ENCODE measurements around the gene RETREG3. TPM values are rescaled to one million over a fixed set of nuclear protein-coding genes. Genes with fewer than 3 reads are reported as not detected.

The RETREG3 gene
- total and polyA plus RNA-seq, 2 of the 13 experiments (the other 11 are each of a cell fraction or from before 2014, with no cell fraction given) = 47.0 to 55.8 TPM

GRCh38 chr17:42609814-42610801, 934 bp upstream of the RETREG3 start (continued):
- TF ChIP-seq ASH2L (IDR thresholded peaks at IDR 0.05; ENCODE audit: insufficient read length, low read depth, low read length) = peak; percentile 51
- 0 out of 2 replicates have a peak, but pooled peaks have one; percentile 0 for TF ChIP-seq ZBTB33 (CRISPR knock-in tag; IDR thresholded peaks at IDR 0.05)

DNA sequence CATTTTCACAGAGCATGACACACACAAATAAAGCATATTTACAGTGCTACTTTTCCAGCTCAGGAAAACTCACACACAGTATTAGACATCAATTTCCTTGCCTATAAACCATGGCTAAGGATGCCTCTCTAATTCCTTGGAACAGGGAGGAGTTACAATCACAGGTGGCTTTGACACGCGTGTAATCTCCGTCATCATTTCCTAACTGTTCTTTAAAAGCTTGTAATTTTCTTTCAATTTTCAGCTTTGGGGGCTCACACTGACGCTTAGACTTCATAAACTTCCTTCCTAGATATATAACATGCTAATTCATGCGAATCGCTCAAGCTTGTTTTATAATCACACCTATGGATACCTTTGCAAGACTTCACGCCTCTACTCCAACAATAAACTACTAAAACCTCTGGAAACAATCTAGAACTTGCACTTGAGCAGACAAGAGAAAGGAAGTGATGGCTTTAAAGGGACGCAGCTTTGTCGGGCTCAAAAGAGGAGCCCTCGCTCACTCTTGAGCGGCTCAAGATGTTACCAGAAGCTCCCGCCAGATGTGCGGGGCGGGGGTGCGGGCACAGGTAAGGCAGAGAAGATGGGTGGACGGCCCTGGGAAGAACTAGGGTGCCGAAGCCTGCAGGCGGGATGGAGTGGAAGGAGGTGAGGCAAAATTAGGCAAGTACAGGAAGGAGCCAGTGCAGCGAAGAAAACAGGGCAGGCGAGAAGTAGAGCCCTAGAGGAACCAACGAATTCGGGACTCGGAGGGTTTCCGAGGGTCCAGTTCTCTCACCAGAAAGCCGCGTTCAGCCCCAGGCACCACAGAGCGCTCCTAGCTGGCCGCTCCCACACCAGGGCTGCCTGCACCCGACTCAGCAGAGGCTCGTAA, 631 bp downstream of the RETREG3 start:
- Histone ChIP-seq H3K9ac (ENCODE audit: insufficient read depth, low read depth, low read length) (peak overlapping the region; percentile 94), H3K79me2 (ENCODE audit: insufficient read depth, low read length) (peaks cover 59% of the 10 kb centered on the region), H3K27me3 (ENCODE audit: control insufficient read depth in 1 of 2, insufficient read depth in 2 of 2, low read length in 2 of 2) (no peaks in the 10 kb centered on the region; a peak in 1 of 5 replicates), H3K9me3 (ENCODE audit: low read length) (no peaks in the 10 kb centered on the region), H3K27ac (ENCODE audit: extremely low read length, insufficient read depth, low read length) (peak overlapping the region; percentile 67), H3K4me1 (ENCODE audit: insufficient read depth, low read length) (peaks cover 60% of the 10 kb centered on the region), H3K36me3 (replicated peaks in 1 of 2; ENCODE audit: control insufficient read depth in 1 of 2, insufficient read depth in 2 of 2, low read length in 2 of 2) (peaks cover 16 to 20% of the 10 kb centered on the region in 2 experiments), H3K4me3 (replicated peaks in 1 of 3; ENCODE audit: insufficient read depth in 1 of 3, low read depth in 2 of 3, low read length in 3 of 3) (peak overlapping the region; percentile 74 to 94 (median 91)), H3K4me2 (ENCODE audit: low read depth, low read length) (peak overlapping the region; percentile 91), H2AFZ (ENCODE audit: low read length) (no peak overlapping the region), H4K20me1 (ENCODE audit: insufficient read depth, low read length) (peaks cover 8% of the 10 kb centered on the region; the same call in 1 of the 2 replicates)
- POLR2A ChIA-PET = interaction anchor here (0.8 to 4.0 kb wide), 43 partner anchors 8 to 525 kb away, joined by 3 to 60 read pairs (median 7); partner anchors contain the start of genes BECN1, CCR10, CNTD1 and CNTNAP1
- CTCF ChIA-PET (ENCODE audit: low intra/inter-chr PET ratio, low total read pairs) = interaction anchor here (1.4 kb wide), 1 partner anchor 10 kb away, joined by 6 read pairs; no protein-coding TSS in a partner anchor
- no peak for DNase-seq (ENCODE audit: low spot score)
- BruUV-seq (replicated peaks) = TSS peak; percentile 61
- peak; percentile 71 for ATAC-seq
- in situ Hi-C loops (cut with HindIII; ENCODE audit: extremely low pct_ligation_motif_present, low pct_unique_long_range_greater_than_20kb) (no loop called here), intact Hi-C loops (cut with micrococcal nuclease; ENCODE audit: unreplicated experiment) (loop anchor here (2.0 kb wide), 1 partner anchor 70 kb away; no protein-coding TSS in a partner anchor)
- FAIRE-seq = no peak
- 2% methylated on average over 29 of the region's 30 CpGs for WGBS (ENCODE audit: low lambda C conversion rate)
- TF ChIP-seq ZNF678 (CRISPR knock-in tag; IDR thresholded peaks at IDR 0.05) (no peak), NCOA5 (CRISPR knock-in tag; IDR thresholded peaks at IDR 0.05) (no peak), PLRG1 (conservative IDR thresholded peaks at IDR 0.05) (no peak), WIZ (CRISPR knock-in tag; IDR thresholded peaks at IDR 0.05) (0 out of 2 replicates have a peak, but pooled peaks have one; percentile 22), ATF1 (CRISPR knock-in tag; IDR thresholded peaks at IDR 0.05) (no peak), ZNF121 (CRISPR knock-in tag; IDR thresholded peaks at IDR 0.05) (no peak), ZNF569 (CRISPR knock-in tag; IDR thresholded peaks at IDR 0.05; ENCODE audit: borderline replicate concordance) (no peak), ZNF746 (CRISPR knock-in tag; IDR thresholded peaks at IDR 0.05) (no peak; the same call in 1 of the 2 replicates), ATRX (CRISPR knock-in tag; IDR thresholded peaks at IDR 0.05; ENCODE audit: borderline replicate concordance) (no peak)
- TF ChIP-seq, protein P1, sequence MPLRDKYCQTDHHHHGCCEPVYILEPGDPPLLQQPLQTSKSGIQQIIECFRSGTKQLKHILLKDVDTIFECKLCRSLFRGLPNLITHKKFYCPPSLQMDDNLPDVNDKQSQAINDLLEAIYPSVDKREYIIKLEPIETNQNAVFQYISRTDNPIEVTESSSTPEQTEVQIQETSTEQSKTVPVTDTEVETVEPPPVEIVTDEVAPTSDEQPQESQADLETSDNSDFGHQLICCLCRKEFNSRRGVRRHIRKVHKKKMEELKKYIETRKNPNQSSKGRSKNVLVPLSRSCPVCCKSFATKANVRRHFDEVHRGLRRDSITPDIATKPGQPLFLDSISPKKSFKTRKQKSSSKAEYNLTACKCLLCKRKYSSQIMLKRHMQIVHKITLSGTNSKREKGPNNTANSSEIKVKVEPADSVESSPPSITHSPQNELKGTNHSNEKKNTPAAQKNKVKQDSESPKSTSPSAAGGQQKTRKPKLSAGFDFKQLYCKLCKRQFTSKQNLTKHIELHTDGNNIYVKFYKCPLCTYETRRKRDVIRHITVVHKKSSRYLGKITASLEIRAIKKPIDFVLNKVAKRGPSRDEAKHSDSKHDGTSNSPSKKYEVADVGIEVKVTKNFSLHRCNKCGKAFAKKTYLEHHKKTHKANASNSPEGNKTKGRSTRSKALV (CRISPR knock-in tag; IDR thresholded peaks at IDR 0.05) = no peak; the same call in 1 of the 2 replicates
- TF ChIP-seq, protein P2, sequence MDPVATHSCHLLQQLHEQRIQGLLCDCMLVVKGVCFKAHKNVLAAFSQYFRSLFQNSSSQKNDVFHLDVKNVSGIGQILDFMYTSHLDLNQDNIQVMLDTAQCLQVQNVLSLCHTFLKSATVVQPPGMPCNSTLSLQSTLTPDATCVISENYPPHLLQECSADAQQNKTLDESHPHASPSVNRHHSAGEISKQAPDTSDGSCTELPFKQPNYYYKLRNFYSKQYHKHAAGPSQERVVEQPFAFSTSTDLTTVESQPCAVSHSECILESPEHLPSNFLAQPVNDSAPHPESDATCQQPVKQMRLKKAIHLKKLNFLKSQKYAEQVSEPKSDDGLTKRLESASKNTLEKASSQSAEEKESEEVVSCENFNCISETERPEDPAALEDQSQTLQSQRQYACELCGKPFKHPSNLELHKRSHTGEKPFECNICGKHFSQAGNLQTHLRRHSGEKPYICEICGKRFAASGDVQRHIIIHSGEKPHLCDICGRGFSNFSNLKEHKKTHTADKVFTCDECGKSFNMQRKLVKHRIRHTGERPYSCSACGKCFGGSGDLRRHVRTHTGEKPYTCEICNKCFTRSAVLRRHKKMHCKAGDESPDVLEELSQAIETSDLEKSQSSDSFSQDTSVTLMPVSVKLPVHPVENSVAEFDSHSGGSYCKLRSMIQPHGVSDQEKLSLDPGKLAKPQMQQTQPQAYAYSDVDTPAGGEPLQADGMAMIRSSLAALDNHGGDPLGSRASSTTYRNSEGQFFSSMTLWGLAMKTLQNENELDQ (CRISPR knock-in tag; IDR thresholded peaks at IDR 0.05; ENCODE audit: borderline replicate concordance) = no peak

Data from HepG2 (cell line).